ENCODE results near the gene PCGF2.

The PCGF2 gene

DNA sequence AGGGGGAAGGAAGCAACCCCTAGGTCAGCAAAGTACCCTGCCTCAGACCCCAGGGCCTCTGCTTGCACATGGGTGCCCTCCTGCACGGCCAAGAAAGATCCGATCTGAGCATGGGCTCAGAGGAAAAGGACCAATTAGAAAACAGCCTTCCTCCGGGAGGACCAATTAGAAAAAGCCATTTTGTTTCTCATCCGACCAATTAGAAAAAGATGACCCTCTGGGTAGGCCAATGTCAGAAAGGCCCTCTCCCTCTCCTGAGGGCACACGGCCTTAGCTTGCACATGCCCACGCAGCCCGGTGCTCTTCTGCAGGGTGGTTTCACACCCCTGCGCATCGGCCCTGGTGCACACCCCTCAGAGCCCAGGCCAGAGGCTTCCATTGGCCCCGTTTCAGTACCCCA is 23.1 kb downstream of the PCGF2 start:
- no peaks in the 10 kb centered on the region for H3K9me3 Mint-ChIP-seq
- H3K36me3 Mint-ChIP-seq (ENCODE audit: low read depth), result peaks cover 36% of the 10 kb centered on the region
- H3K27ac Mint-ChIP-seq, result no peak overlapping the region
- DNase-seq (ENCODE audit: low spot score), result no peak
- H3K27me3 Mint-ChIP-seq (ENCODE audit: low read depth), result no peaks in the 10 kb centered on the region
- H3K4me3 Mint-ChIP-seq, result no peak overlapping the region
- peaks cover 36% of the 10 kb centered on the region for H3K4me1 Mint-ChIP-seq (ENCODE audit: low read depth)

GRCh38 chr17:38724337-38724988 is 23.7 kb downstream of the PCGF2 start:
- no peaks in the 10 kb centered on the region for H3K9me3 Mint-ChIP-seq
- H3K4me1 Mint-ChIP-seq (ENCODE audit: low read depth), result peaks cover 35% of the 10 kb centered on the region
- no peak overlapping the region for H3K27ac Mint-ChIP-seq
- no peak for DNase-seq (ENCODE audit: low spot score)
- peaks cover 38% of the 10 kb centered on the region for H3K36me3 Mint-ChIP-seq (ENCODE audit: low read depth)
- no peaks in the 10 kb centered on the region for H3K27me3 Mint-ChIP-seq (ENCODE audit: low read depth)
- H3K4me3 Mint-ChIP-seq, result no peak overlapping the region

- no peaks in the 10 kb centered on the region for H3K9me3 Mint-ChIP-seq
- H3K36me3 Mint-ChIP-seq (ENCODE audit: low read depth), result peaks cover 43% of the 10 kb centered on the region
- H3K27me3 Mint-ChIP-seq (ENCODE audit: low read depth), result no peaks in the 10 kb centered on the region
- no peak for DNase-seq (ENCODE audit: low spot score)
- H3K4me1 Mint-ChIP-seq (ENCODE audit: low read depth), result peaks cover 13% of the 10 kb centered on the region
- no peak overlapping the region for H3K4me3 Mint-ChIP-seq
- H3K27ac Mint-ChIP-seq, result no peak overlapping the region
These were observed 26.3 kb downstream of the PCGF2 start for GRCh38 chr17:38721802-38722201.

DNA sequence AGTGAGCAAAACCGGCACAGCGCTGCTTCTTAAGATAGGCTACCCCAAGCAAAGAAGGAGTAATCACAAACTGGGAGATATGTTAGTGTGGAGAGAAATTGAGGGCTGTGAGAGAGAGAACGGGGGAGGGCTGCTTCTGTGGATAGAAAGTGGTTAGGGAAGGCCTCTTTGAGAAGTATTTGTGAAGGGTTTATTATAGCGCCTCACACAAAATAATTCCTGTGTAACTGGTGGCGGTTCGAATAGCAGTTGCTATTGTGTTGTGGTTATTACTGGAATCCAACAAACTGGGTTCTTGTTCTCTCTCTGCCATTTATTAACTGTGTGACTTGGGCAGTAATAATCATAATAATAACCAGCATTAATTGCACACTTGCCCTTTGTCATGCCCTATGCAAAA is 27.2 kb downstream of the PCGF2 start:
- Mint-ChIP-seq H3K9me3 (no peaks in the 10 kb centered on the region), H3K27ac (no peak overlapping the region), H3K27me3 (ENCODE audit: low read depth) (no peaks in the 10 kb centered on the region), H3K36me3 (ENCODE audit: low read depth) (peaks cover 45% of the 10 kb centered on the region), H3K4me1 (ENCODE audit: low read depth) (peaks cover 9% of the 10 kb centered on the region), H3K4me3 (no peak overlapping the region)
- no peak for DNase-seq (ENCODE audit: low spot score)

DNA sequence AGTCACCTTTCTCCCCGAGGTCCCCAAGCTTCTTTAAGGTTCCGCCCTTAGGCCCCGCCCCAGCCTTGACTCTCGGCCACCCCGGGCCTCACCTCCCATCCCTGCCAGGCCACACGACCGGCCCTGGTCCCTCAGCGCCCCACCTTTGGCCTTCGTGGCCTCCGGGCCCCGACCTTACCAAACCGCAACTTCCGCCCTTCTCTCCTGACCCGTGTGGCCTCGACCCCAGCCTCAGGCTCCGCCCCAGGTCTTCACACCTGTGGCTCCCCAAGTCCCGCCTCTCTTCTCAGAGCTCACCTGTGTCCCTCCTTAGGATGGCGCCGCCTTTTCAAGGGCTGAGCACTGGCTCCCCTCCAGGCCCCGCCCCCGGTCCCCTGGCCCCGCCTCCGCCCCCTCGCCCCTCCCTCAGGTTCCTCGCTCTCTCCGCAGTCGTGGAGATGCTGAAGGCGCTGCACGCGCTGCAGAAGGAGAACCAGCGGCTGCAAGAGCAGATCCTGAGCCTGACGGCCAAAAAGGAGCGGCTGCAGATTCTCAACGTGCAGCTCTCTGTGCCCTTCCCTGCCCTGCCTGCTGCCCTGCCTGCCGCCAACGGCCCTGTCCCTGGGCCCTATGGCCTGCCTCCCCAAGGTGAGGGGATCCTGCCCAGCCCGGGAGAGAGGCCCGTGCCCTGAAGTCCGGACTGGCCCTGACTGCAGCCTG is 28.0 kb downstream of the PCGF2 start:
- H3K4me1 Mint-ChIP-seq (ENCODE audit: low read depth), result peaks cover 9% of the 10 kb centered on the region
- peaks cover 48% of the 10 kb centered on the region for H3K36me3 Mint-ChIP-seq (ENCODE audit: low read depth)
- H3K9me3 Mint-ChIP-seq, result no peaks in the 10 kb centered on the region
- no peak for DNase-seq (ENCODE audit: low spot score)
- H3K27ac Mint-ChIP-seq, result peak overlapping the region; percentile 73
- H3K27me3 Mint-ChIP-seq (ENCODE audit: low read depth), result no peaks in the 10 kb centered on the region
- no peak overlapping the region for H3K4me3 Mint-ChIP-seq

DNA sequence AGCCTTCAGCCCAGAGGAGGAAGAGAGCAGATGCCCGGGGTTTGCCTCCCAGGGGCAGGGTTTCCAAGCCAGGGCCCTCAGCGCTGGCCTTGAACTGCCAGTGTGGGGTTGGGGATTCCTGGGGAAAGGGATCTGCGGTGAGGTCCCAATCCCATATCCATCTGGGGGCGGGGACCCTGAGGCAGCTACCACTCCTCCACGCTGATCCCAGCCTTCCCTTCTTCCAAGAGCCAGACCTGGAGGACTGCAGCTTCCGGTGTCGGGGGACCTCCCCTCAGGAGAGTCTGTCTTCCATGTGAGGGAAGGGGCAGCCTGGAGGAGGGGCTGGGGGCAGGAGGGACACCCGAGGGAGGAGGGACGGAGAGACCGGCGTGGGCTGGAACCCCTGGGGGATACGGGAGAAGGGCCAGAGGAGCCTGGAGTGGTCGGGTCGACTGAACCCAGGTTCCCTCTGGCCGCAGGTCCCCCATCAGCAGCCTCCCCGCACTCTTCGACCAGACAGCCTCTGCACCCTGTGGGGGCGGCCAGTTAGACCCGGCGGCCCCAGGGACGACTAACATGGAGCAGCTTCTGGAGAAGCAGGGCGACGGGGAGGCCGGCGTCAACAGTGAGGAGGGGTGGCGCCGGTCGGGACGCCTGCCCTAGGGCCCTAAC is 28.7 kb downstream of the PCGF2 start:
- DNase-seq (ENCODE audit: low spot score), result no peak
- Mint-ChIP-seq H3K36me3 (ENCODE audit: low read depth) (peaks cover 50% of the 10 kb centered on the region), H3K4me3 (no peak overlapping the region), H3K9me3 (no peaks in the 10 kb centered on the region), H3K4me1 (ENCODE audit: low read depth) (peaks cover 12% of the 10 kb centered on the region), H3K27ac (no peak overlapping the region), H3K27me3 (ENCODE audit: low read depth) (no peaks in the 10 kb centered on the region)

- H3K4me1 Mint-ChIP-seq (ENCODE audit: low read depth), result peaks cover 10% of the 10 kb centered on the region
- H3K4me3 Mint-ChIP-seq, result no peak overlapping the region
- no peak for DNase-seq (ENCODE audit: low spot score)
- H3K9me3 Mint-ChIP-seq, result no peaks in the 10 kb centered on the region
- peak overlapping the region; percentile 74 for H3K27ac Mint-ChIP-seq
- peaks cover 52% of the 10 kb centered on the region for H3K36me3 Mint-ChIP-seq (ENCODE audit: low read depth)
- H3K27me3 Mint-ChIP-seq (ENCODE audit: low read depth), result no peaks in the 10 kb centered on the region
These were observed 30.9 kb downstream of the PCGF2 start for GRCh38 chr17:38717139-38717745.

- Mint-ChIP-seq H3K36me3 (ENCODE audit: low read depth) (peaks cover 52% of the 10 kb centered on the region), H3K4me3 (no peak overlapping the region), H3K4me1 (ENCODE audit: low read depth) (peaks cover 10% of the 10 kb centered on the region), H3K9me3 (no peaks in the 10 kb centered on the region), H3K27me3 (ENCODE audit: low read depth) (no peaks in the 10 kb centered on the region), H3K27ac (peak overlapping the region; percentile 74)
- DNase-seq (ENCODE audit: low spot score), result no peak
These were observed 31.6 kb downstream of the PCGF2 start for GRCh38 chr17:38716368-38717005.

DNA sequence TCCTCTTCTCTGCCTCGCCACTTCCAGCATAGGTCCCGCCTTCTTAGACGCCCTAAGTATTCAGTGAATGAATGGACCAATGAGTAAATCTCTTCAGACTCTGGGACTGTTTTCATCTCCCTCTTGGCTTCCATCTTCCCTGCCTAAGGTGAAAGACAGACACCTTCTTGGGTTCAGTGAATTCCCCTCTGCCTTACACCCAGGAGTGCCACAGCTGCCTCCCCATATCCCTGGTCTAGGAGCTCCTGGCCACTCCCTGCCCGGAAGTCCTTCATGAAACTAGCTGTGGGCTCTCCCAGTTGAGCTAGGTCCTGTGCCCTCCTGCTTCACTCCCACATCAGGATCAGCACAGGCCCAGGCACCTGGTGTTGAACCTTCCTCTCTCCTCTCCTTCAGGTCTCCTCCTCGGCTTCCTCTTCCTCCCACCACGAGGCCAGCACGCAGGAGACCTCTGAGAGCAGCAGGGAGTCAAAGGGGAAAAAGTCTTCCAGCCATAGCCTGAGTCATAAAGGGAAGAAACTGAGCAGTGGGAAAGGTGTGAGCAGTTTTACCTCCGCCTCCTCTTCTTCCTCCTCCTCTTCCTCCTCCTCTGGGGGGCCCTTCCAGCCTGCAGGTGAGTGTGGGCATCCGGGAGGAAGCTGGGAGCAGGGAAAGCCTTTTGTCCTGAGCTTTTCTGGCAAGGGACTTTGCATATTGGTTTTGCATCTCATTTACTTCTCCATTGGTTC is 32.8 kb downstream of the PCGF2 start:
- Mint-ChIP-seq H3K36me3 (ENCODE audit: low read depth) (peaks cover 53% of the 10 kb centered on the region), H3K4me3 (no peak overlapping the region), H3K27ac (peak overlapping the region; percentile 62), H3K4me1 (ENCODE audit: low read depth) (peaks cover 14% of the 10 kb centered on the region), H3K27me3 (ENCODE audit: low read depth) (no peaks in the 10 kb centered on the region), H3K9me3 (no peaks in the 10 kb centered on the region)
- no peak for DNase-seq (ENCODE audit: low spot score)

- no peaks in the 10 kb centered on the region for H3K27me3 Mint-ChIP-seq (ENCODE audit: low read depth)
- H3K36me3 Mint-ChIP-seq (ENCODE audit: low read depth), result peaks cover 57% of the 10 kb centered on the region
- no peaks in the 10 kb centered on the region for H3K9me3 Mint-ChIP-seq
- no peak overlapping the region for H3K4me3 Mint-ChIP-seq
- DNase-seq (ENCODE audit: low spot score), result no peak
- H3K27ac Mint-ChIP-seq, result peak overlapping the region; percentile 20
- H3K4me1 Mint-ChIP-seq (ENCODE audit: low read depth), result peaks cover 23% of the 10 kb centered on the region
These were observed 34.6 kb downstream of the PCGF2 start for GRCh38 chr17:38713456-38714075.

- Mint-ChIP-seq H3K4me3 (no peak overlapping the region), H3K27me3 (ENCODE audit: low read depth) (no peaks in the 10 kb centered on the region), H3K36me3 (ENCODE audit: low read depth) (peaks cover 55% of the 10 kb centered on the region), H3K4me1 (ENCODE audit: low read depth) (peaks cover 25% of the 10 kb centered on the region), H3K27ac (no peak overlapping the region), H3K9me3 (no peaks in the 10 kb centered on the region)
- DNase-seq (ENCODE audit: low spot score), result no peak
These were observed 35.5 kb downstream of the PCGF2 start for GRCh38 chr17:38712593-38712992.

DNA sequence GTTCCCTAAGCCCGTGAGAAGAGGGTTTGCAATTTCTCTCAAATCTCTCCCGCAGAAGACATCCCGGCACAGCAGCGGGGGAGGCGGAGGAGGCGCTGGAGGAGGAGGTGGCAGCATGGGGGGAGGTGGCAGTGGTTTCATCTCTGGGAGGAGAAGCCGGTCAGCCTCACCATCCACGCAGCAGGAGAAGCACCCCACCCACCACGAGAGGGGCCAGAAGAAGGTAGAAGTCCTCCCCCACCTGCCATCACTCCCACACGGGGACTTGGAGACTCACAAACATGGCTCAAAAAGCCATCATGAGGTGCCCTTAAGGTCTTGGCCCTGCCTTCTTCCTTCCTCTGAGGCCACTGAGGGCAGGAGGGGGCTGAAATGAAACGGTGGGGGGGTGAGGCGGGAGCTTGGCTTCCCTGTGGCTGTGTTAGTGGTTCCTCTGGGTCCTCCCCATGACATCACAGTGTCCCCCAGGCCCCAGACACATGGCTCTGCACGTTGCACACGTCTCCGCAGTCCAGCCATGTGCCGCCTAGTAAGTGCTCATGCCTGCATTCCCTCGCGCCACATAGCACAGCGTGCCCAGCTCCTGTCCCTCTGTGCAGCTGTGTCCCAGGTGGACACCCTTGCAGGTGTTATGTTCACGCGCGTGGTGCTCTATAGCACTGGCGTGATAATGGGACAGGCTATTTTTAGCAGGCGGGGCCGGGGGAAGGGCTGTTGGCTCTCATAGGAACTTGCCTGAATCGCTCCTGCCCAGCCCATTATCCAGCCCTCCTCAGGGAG is 36.2 kb downstream of the PCGF2 start:
- no peaks in the 10 kb centered on the region for H3K9me3 Mint-ChIP-seq
- peaks cover 59% of the 10 kb centered on the region for H3K36me3 Mint-ChIP-seq (ENCODE audit: low read depth)
- H3K27ac Mint-ChIP-seq, result no peak overlapping the region
- H3K4me1 Mint-ChIP-seq (ENCODE audit: low read depth), result peaks cover 30% of the 10 kb centered on the region
- no peak for DNase-seq (ENCODE audit: low spot score)
- no peak overlapping the region for H3K4me3 Mint-ChIP-seq
- H3K27me3 Mint-ChIP-seq (ENCODE audit: low read depth), result no peaks in the 10 kb centered on the region

Data from T-helper 2 cell treated with Interferon-gamma antibody and Interleukin-4, amounts not matched to agents 5 μg/mL and 100 μg/mL, for 36 hours (primary cell).